LNCaP clone FGC (cell line): ENCODE results near the gene MFAP3L.

Source experiments
- DNase-seq: peaks from one replicate; pipeline ENCODE4 v3.0.0-alpha.2; 2011; ENCODE audit warnings: low read depth
- H3K4me3 ChIP-seq: 2 replicates; pipeline ENCODE4 v1.5.1; 2011; ENCODE audit warnings: mild to moderate bottlenecking, low read depth, low read length, control low read depth
- CTCF ChIP-seq: IDR thresholded peaks from 2 replicates; pipeline ENCODE4 v1.5.1; 2012; ENCODE audit warnings: mild to moderate bottlenecking; ENCODE audit not compliant: control insufficient read depth, insufficient read depth; ENCODE audit errors: extremely low read depth

Gene MFAP3L

GRCh38 chr4:170038232-170038631, 12.0 kb upstream of the MFAP3L start:
- DNase-seq = no peak
- TF ChIP-seq CTCF = no peak
- no peak overlapping the region for H3K4me3 ChIP-seq

- TF ChIP-seq CTCF = no peak
- no peak overlapping the region for H3K4me3 ChIP-seq
- no peak for DNase-seq
Observed at GRCh38 chr4:170037481-170037880, 11.3 kb upstream of the MFAP3L start.

GRCh38 chr4:170035845-170036244, 9.7 kb upstream of the MFAP3L start:
- no peak for DNase-seq
- H3K4me3 ChIP-seq = no peak overlapping the region
- TF ChIP-seq CTCF = no peak

GRCh38 chr4:170035231-170035630, 9.0 kb upstream of the MFAP3L start:
- TF ChIP-seq CTCF = no peak
- no peak for DNase-seq
- H3K4me3 ChIP-seq = no peak overlapping the region

GRCh38 chr4:170033999-170034398, 7.8 kb upstream of the MFAP3L start:
- TF ChIP-seq CTCF = no peak
- H3K4me3 ChIP-seq = no peak overlapping the region
- no peak for DNase-seq

- TF ChIP-seq CTCF = no peak
- no peak overlapping the region for H3K4me3 ChIP-seq
- DNase-seq = no peak
Observed at GRCh38 chr4:170030121-170030520, 3.9 kb upstream of the MFAP3L start.

- no peak for TF ChIP-seq CTCF
- DNase-seq = peak; percentile 87
- H3K4me3 ChIP-seq = peak overlapping the region; percentile 87
Observed at GRCh38 chr4:170027181-170027829, 1.1 kb upstream of the MFAP3L start.
